Activated naive CD4-positive, alpha-beta T cell (primary cell): ENCODE data around the gene ATP6V1D.
"Not testable (repeated sequence)": the region's sequence is repeated elsewhere in the genome, so short reads cannot be mapped to it uniquely, and the experiment has no call there.

Experiments
- DNase-seq, 4 experiments: peaks; one replicate each; lab custom pipeline; 2025; lab: John Stamatoyannopoulos, UW

The ATP6V1D gene

DNA sequence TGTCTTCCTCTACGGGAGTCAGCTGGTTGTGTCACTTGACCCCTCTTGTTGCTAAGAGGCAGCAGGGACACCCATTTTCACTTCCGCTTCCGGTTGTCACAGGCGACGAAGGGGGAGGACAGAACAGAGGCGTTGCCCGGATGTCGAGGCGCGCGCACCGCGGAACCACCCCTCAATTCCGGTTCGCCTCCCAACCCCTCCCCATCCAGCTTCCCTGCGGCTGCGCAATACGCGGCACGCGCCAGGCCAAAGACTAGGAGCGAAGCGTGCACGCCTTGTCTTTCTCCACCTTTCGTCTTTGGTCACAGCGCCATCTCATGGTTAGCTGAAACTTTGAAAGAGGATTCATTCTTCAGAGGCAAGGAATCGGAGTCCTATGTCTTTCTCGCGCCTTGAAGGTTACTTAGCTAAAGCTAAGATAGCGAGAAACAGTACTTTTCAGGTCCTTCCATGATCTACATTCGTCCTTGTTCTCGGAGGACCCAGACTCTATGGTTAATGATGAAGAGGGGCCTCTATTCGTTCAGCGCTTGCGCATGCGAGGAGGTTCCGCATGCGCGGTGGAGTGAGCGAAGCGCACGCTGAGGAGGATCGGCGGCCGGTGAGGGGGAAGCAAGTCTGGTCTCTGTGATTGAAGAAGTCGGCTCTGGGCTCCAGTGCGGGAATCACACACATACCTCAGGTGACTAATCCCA is at the start of gene ATP6V1D, which contains the start of gene EIF2S1:
ATP6V1D (minus strand) TSS at position 30 of the 695 bp plus-strand sequence. CDS start 106 bp downstream, outside the sequence.
EIF2S1 (plus strand) TSS at position 554 of the 695 bp plus-strand sequence. CDS start 4,440 bp downstream, outside the sequence.
- peak; percentile 96 to 99 (median 98) for DNase-seq

DNA sequence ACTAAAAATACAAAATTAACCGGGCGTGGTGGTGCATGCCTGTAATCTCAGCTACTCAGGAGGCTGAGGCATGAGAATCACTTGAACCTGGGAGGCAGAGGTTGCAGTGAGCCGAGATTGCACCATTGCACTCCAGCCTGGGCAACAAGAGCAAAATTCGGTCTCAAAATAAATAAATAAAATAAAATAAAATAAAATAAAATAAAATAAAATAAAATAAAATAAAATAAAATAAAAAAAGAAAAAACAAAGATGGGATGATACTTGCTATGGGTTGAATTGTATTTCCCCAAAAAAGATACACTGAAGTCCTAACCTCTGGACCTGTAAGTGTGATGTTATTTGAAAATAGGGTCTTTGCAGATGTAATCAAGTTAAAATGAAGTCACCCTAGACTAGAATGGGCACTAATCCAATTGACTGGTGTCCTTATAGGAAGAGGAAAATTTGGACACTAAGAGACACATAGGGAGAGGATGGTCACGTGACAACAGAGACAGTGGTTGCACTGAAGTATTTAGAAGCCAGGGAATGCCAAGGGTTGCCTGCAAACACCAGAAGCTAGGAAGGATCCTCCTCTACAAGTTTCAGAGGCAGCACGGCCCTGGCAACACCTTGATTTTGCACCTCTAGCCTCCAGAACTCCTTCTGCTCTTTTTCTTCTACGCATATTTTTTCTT is 48.7 kb upstream of the ATP6V1D start:
- not testable (repeated sequence) for DNase-seq

DNA sequence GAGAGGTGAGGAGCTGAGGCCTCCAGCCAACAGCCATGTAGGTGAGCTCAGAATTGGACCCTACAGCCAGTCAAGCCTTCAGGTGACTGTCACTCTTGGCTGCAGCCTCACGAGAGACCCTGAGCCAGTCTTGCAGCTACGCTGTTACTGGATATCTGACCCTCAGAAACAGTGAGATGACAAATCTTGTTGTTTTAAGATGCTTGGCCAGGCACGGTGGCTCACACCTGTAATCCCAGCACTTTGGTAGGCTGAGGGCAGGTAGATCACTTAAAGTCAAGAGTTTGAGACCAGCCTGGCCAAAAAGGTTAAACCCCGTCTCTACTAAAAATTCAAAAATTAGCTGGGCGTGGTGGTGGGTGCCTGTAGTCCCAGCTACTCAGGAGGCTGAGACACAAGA is 46.2 kb upstream of the ATP6V1D start:
- no peak for DNase-seq

DNA sequence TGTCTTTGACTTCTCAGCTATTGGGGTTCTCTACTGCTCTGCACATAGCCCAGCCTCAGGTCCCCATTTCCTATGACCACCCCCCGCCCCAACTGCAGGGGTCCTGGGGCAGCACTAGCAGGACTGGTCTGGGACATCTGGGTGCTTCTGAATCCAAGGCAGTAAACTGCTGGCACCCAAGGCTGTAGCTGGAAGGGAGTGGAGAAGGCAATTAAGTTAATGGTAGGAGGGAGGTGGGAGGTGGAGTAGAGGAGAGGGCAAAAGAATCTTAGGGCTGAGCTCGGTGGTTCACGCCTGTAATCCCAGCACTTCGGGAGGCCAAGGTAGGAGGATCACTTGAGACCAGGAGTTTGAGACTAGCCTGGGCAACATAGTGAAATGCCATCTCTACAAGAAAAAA is 40.8 kb upstream of the ATP6V1D start:
- no peak for DNase-seq

DNA sequence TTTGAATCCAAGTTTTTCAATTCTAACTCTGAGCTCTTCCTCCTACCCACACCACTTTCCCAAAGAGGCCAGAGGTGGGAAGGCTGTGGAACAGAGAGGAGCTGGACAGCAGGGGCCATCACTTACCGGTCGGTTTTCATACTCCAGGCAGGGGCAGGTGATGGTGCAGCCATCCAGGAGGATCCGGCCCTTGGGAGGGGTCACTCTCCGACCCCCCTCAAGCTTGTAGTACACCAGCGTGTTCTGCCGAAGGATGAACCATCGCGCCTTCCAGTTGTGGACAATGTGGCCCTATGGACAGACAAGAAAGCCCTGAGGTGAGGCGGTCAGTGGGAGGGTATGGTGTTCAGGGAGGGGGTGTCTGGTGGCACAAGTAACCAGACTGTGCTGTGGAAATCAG is 37.9 kb upstream of the ATP6V1D start:
- DNase-seq, result no peak

DNA sequence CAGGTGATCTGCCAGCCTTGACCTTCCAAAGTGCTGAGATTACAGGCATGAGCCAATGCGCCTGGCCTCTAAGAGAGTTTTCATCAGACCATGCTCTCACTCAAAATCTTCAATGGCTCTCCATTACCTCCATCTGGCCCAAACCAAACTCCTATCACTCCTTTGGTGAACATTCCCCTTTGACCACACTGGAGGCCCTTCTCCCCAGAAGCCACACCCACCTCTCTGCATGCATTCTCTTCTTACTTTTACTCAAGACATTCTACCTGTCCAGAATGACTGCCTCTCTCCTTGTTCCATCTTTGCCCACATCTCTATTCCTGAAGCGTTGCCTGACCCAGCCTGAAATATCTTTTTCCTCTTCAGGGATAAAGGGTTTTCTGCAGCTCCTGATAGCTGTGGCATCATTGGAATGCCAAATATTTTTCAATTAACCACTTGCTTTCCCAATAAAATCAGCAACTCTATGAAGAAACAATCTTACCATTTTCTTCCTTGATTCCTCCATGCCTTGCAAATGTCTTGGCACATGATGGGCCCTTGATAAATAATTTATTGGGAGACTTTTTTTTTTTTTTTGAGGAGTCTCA is 36.9 kb upstream of the ATP6V1D start:
- no peak for DNase-seq

DNA sequence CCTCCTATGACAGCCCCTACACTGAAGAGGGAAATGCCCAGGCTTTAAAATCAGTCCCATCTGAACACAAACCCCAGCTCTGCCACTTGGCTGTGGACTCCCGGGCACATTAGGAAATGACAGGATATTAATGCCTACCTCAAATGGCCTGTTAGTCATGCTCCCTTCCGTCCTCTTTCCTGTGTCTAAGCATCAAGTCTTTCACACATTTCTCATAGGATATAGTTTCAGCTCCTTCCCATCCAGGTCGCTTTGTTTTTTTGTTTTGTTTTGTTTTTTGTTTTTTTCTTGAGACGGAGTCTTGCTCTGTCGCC is 36.2 kb upstream of the ATP6V1D start:
- no peak for DNase-seq

DNA sequence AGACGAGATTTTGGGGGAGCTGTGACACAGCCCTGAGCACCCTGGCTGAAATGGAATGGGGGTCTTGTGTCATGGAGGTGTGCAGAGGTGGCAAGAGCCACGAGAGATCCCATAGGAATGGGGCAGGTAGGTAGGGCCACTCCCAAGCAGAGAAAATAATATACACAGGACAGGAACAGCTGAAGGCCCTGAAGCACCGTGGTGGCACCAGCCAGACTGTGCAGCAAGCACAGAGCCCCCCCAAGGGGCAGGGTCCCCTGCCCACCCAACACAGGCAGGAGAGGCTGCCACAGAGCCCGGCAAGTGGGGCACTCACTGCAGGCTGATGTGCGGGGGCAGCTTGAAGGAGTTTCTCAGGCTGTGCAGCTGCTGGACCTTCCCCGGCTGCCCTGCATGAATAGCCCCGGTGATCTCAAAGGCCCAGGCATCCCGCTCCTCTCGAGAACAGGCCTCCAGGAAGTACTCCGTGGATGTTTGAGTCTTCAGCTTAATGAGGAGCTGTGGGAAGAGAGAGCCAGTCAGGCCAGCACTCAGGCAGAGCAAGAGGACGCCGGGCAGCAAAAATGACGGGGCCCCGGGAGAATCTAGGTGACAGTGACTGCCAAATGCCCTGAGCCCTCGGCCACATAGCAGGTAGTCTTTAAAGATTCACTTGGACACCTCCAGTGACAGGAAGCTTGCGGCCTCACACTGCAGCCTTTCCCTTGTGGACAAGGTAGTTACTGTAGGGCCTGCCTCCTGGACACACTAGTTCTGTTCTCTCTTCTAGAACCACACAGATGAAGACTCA is 35.7 kb upstream of the ATP6V1D start:
- no peak for DNase-seq

DNA sequence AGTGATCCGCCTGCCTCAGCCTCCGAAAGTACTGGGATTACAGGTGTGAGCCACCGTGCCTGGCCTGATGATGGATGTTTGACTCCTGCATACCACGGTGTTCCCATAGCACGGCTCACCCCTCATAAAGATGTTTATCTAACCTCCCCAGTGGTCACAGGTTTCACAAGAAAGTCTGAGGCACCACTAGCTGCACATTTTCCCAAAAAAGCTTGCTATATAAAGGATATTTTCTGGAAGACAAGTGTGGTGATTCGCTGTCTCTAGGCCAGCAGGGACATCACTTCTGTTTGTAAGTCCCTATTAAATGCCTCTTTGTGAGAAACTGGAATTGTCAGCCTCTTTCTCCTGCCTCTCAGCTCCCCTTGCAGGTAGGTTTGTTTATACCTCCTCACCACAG is 34.1 kb upstream of the ATP6V1D start:
- DNase-seq, result no peak

DNA sequence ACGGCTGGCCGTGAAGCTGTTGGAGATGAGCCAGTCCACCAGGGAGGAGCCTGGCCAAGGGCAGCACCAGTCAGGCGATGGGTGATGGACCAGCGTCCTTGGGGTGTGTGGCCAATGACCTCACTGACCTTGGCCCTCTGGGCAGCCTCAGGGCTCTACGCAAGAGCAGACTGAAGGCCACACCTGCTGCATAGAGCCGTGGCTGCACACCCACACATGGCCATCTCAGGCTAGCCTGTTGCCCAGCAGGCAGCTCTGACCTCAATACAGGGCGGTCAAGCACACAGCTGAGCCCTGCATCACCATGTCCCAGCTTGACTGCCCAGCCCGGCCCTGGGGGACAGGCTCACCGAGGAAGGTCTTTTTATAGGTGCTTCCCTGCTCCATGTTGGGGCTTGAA is 33.2 kb upstream of the ATP6V1D start:
- DNase-seq, result no peak

DNA sequence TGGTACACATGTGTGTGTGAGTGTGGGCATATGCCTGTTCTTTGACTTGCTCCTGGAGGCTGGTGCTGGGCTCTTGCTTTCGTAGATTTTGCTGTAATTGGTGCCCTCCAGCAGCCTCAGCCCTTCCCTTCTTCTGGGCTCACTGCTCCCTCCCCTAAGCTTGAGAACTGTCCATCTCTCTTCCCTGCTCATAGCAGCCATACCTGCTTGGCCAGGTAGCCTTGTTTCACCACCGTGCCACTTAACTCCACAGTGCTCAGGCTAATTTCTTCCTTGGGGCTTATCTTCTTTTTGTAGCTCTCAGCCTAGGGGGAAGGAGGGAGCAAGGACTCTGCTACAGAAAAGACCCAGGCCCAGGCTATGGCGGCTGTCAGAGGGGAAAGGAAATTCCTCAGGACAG is 32.5 kb upstream of the ATP6V1D start:
- DNase-seq, result no peak

DNA sequence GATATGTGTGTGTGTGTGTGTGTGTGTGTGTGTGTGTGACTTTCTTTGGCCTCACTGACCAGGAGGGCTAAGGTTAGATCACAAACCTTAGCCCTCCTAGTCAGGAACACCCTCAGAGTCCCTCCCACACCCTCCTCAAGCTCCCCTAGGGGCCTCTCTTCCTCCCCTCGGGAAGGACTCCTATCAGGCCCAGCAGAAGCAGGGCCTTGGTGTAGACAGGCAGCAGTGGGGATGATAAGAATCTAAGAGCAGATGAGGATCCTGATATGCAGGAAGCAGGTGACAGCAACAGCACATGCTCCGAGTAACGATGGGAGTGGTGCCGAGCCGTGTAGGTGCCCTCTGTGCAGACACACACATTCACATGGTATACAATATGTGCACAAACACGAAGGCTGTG is 31.7 kb upstream of the ATP6V1D start:
- DNase-seq, result no peak

DNA sequence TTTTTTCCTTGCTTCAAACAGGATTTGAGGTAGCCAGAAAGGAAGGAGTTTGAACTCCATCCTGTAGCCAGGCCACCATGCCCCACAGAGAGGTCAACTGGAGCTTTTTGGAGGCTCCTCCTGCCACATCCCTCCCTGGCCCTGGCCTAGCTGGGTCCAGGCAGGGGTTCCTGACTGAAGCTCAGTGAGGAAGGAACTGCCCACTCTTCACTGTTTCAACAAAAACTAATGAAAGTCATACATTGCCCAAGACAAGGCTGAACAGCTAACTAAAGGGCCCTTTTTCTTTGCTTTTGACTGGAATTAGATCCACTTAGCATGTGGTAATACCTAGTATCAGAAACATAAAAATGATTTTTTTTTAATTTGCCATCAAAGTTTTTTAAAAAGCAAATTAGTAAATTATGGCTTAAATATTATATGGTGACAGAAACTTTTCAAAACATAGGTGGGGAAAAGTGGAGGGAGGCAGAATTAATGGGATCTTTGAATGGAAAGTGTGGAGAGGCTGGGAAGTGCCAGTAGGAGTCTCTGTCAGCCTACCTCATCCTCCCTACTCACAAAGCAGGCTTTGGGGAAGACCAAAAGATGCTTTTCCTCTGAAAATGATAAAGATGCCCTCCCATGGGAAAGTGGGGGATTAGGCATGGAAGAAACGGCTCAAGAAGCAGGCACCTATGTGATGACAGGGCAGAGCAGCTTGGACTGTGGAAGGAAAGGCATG is 30.4 kb upstream of the ATP6V1D start:
- DNase-seq, result no peak

DNA sequence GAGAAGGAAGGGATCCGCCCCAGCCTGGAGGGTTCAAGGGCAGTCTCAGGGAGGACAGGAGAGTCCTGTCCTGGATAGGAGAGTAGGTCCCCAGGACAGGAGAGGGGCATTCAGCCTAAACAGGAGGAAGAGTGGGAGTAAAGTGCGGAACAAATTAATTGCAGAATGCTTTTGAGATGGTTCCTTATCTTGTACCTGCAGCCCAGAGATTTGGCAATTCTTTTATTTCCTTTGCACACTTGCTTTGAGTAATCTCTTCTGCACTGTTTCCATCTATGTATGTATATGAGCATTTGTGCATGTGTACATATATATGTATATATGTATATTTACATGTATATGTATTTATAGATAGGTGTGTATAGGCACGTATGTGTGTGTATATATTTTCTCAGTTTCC is 29.7 kb upstream of the ATP6V1D start:
- no peak for DNase-seq

DNA sequence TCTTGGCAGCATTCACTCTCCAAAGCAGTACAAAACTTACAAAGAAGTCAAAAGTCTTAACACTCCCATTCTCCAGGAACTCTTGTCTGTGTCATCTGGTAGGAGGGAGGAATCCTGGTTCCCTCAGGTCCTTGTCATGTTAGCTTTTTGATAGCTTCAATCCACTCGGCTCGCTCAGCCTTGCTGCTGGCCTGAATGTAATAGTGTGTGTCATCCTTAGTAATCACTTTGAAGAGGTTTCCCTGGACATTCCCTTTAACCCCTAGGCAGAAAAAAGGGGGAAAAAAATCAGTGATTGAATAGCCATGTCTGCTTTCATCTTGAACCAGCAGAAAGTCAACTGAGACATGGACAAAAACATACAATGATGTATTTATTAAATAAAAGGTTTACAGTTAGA is 27.6 kb upstream of the ATP6V1D start:
- no peak for DNase-seq

DNA sequence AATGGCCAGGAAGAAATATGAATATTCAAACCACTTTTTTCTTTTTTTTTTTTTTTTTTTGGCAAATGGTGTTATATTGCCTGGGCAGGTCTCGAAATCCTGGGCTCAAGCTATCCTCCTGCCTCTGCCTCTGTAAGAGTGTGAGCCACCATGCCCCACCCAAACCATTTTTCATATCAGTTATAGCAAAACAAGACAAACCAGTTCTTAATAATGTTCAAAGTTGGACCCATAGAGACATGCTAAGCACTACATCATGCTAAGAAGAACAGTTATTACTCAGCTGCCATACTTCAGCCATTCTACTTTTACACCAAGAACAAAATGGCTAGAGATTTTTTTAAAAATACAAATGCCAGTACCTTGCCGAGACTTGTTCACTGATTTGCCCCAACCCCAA is 26.0 kb upstream of the ATP6V1D start:
- DNase-seq, result no peak

DNA sequence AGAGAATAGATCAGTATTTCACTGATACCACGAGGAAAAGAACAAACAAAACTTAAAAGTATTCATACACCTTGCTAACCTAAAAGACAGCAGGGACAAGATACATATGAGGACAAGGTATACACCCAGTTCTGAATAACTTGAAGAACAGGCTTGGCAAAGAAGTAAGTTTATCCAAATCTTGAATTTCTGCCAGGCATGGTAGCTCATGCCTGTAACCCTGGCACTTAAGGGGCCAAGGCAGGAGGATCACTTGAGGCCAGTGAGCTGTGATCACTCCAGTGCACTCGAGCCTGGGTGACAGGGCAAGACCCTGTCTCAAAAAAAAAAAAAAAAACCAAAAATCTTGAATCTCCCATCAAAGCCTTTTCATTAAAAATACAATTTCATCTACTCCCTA is 25.5 kb upstream of the ATP6V1D start:
- no peak for DNase-seq

DNA sequence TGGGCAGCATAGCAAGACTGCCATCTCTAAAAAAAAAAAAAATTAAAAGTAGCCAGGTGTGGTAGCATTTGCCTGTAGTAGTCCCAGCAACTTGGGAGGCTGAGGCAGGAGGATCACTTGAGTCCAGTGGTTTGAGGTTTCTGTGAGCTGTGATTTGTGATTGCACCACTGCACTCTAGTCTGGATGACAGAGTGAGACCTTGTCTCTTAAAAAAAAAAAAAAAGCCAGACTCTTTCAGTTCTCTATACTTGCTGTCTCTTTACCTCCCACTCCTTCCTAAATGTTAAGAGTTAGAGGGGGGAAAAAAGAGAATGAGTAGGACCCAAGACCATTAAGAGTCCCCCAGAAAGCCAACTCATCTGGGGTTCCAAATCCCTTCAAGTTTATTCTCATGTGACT is 18.3 kb upstream of the ATP6V1D start:
- DNase-seq, result no peak

DNA sequence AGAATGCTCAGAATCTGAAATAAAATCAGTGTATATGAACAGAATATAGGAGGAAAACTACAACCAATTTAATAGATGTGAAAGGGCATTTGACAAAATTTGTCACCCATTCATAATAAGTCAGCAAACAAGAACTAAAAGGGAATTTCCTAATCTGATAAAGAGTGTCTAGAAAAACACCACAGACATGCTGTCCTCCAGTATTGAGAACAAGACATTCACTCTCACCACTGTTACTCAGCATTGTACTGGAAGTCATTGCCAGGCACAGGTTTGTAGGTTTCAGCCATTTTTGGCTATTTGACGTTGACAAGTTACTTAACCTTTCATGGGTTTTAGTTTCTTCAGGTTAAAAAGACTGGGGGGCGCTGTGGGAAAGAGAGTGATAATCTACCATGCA is 13.7 kb upstream of the ATP6V1D start:
- no peak for DNase-seq

DNA sequence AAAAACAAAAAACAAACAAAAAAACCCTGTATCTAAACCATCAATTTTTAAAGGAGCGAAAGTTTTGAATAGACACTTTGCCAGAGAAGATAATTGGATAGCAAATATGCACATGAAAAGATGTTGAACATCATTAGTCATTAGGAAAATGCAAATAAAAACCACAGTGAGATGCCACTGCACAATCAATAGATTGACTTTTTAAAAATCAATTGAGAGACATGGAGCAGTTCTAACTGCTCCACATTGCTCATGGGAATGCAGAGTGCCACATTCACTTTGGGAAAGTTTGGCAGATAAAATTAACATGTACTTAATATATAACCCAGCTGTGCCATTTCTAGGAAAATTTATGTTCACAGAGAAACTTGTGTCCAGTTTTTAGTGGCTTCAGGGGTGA is 13.2 kb upstream of the ATP6V1D start:
- DNase-seq, result no peak

DNA sequence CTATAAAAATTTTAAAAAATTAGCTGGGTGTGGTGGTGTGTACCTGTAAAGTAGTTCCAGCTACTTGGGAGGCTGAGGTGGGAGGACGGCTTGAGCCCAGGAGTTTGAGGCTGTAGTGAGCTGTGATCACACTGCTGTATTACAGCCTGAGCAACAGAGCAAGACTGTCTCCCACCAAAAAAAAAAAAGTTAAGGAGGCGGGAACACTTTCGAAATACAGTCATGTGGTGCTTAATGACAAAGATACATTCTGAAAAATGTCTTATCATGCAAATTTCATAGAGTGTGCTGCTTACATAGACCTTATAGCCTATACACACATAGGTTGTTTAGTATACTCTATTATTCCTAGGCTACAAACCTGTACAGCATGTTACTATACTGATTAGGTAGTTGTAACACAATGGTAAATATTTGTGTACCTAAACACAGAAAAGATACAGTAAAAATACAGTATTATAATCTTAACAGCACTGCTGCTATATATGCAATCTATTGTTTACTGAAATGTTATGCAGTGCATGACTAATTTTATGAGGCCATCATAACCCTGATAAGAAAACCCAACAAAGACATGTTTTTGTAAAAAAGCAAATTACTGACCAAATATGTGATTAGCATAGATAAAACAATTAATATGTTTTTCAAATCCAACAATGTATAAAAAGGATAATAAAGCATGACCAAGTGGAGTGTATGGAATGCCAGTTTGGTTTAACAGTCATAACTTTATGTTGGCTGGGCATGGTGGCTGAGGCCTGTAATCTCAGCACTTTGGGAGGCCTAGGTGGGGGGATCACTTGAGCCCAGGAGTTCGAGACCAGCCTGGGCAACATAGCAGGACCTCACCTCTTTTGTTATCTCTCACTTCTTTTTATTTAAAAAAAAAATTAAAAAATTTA is 11.9 kb upstream of the ATP6V1D start:
- no peak for DNase-seq
